Measurements from ENCODE around the gene ARL15. TPM values are rescaled to one million over a fixed set of nuclear protein-coding genes. Genes with fewer than 3 reads are reported as not detected.

Gene ARL15
- total RNA-seq, 1 donor from 2014 or later: 10.4 TPM

DNA sequence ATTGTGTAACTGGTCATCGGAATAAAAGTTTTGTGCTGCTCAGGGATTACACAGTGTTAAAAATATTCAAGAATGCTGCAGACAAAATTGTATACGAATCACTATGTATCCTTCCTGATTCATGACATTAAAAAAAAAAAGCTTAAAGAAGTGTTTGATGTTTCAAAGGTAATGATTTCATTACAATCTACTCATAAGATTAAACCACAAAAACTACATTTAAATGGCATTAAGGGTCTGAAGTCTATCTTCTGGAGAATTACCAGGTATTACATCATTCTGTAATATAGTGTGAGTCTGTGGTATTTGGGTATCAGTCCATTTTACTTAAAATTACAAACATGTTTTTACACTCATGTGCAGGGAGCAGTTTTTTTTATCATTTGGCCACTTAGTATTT lies 425.5 kb downstream of the ARL15 start:
- intact Hi-C loops (cut with micrococcal nuclease): no loop called here
- H3K27me3 Mint-ChIP-seq (ENCODE audit: insufficient read depth): no peaks in the 10 kb centered on the region
- no peak overlapping the region for H3K4me3 Mint-ChIP-seq
- no peak for DNase-seq (ENCODE audit: low spot score)
- H3K27ac Mint-ChIP-seq: no peak overlapping the region
- peaks cover 5% of the 10 kb centered on the region for H3K4me1 Mint-ChIP-seq (ENCODE audit: low read depth)
- no peaks in the 10 kb centered on the region for H3K36me3 Mint-ChIP-seq (ENCODE audit: low read depth)
- no peaks in the 10 kb centered on the region for H3K9me3 Mint-ChIP-seq

DNA sequence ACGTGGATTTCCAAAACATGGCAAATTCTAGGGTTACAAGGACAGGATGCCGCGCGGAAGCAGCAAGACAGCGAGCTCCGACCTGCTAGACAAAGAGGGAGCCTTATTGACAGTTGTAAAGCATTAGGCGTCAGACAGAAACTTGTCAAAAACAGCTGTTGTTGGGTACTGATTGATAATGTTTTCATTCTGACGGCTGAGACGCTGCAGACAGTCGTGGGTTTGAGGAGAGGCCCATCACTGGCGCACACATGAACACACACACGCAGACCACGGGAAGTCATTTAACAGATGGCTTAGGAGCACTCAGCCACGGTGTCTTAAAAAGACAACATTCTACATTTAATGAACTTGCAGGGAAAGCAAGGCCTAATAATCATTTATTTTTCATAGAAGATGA lies 426.0 kb downstream of the ARL15 start:
- Mint-ChIP-seq H3K4me1 (ENCODE audit: low read depth) (peaks cover 5% of the 10 kb centered on the region), H3K27ac (no peak overlapping the region), H3K4me3 (no peak overlapping the region), H3K9me3 (no peaks in the 10 kb centered on the region), H3K27me3 (ENCODE audit: insufficient read depth) (no peaks in the 10 kb centered on the region), H3K36me3 (ENCODE audit: low read depth) (no peaks in the 10 kb centered on the region)
- no peak for DNase-seq (ENCODE audit: low spot score)
- intact Hi-C loops (cut with micrococcal nuclease): no loop called here

DNA sequence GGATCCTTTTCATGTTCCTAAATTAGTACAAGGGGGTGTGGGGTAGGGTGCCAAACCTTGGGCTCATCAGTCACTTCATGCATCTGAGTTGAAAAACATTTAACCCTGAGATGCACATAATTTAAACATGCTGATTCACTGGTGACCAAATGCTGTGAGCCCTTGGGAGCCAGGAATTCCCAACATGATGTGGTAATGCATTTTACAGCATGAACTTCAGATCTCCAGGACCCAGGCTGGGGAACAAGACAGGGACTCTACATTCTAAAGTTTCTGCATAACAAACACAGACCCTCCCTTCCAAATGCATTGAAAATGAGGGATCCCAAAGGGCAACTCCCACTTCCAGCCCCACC lies 427.7 kb downstream of the ARL15 start:
- intact Hi-C loops (cut with micrococcal nuclease): no loop called here
- H3K4me3 Mint-ChIP-seq: no peak overlapping the region
- H3K9me3 Mint-ChIP-seq: no peaks in the 10 kb centered on the region
- peaks cover 5% of the 10 kb centered on the region for H3K4me1 Mint-ChIP-seq (ENCODE audit: low read depth)
- no peaks in the 10 kb centered on the region for H3K27me3 Mint-ChIP-seq (ENCODE audit: insufficient read depth)
- DNase-seq (ENCODE audit: low spot score): no peak
- H3K27ac Mint-ChIP-seq: no peak overlapping the region
- no peaks in the 10 kb centered on the region for H3K36me3 Mint-ChIP-seq (ENCODE audit: low read depth)

DNA sequence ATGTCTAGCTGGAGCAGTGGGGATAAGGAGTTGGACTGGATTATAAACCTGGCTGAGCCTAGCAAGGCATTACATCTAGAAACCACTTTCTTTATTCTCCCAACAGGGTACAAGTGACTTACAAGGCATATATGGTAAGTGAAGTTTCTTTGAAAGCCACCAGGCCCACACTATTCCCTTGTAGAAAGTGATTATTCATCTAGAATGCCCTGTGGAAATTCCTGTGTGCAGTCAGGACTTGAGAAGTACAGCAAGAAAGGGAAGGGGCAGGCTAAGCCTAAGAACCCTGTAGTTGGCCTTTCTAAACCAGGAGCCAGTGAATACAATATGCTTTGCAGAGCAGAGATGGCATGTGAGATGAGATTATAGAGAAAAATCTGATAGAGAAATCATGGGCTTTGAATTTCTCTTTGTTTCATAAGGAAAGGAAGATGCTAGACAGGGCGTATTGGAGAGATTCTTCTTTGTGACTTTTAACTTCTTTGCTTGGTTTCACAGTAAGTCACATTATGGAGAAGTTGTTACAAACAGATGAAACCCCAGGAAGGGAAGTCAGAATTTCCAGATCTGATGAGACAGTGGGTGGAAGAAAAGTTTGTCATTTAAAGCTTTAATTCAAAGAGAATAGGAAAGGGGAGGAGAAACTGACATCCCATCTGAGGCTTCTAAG lies 428.2 kb downstream of the ARL15 start:
- no peaks in the 10 kb centered on the region for H3K27me3 Mint-ChIP-seq (ENCODE audit: insufficient read depth)
- no peak for DNase-seq (ENCODE audit: low spot score)
- H3K9me3 Mint-ChIP-seq: no peaks in the 10 kb centered on the region
- H3K4me1 Mint-ChIP-seq (ENCODE audit: low read depth): peaks cover 5% of the 10 kb centered on the region
- intact Hi-C loops (cut with micrococcal nuclease): no loop called here
- no peaks in the 10 kb centered on the region for H3K36me3 Mint-ChIP-seq (ENCODE audit: low read depth)
- no peak overlapping the region for H3K4me3 Mint-ChIP-seq
- no peak overlapping the region for H3K27ac Mint-ChIP-seq

DNA sequence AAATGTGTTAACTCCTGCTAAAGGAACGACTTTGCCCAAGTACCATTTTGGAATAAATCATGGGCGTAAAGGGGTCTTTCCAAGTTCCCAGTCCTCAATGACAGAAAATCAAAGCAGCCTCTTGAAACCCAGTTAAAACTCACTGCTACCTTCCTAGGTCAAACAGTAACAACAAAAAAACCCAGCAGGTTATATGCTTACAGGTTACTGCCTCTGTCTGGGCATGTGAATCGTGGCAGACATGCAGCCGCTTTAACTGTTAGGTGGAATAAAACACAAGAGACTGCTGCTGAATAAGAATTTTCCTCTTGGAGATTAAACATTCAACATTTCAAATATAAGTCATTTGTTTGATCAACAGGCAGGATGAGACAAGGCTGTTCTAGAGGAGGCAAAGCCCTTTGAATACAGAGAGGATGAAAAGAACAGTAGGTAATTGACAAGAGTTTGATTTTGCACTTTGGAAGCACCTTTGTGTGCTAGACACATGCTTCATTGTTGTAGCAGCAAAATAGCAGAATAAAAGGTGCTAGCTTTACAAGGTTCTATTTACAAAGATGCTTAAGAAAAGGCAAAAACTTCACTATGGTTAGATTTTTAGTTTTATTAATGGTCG lies 430.6 kb downstream of the ARL15 start:
- Mint-ChIP-seq H3K9me3 (no peaks in the 10 kb centered on the region), H3K27me3 (ENCODE audit: insufficient read depth) (no peaks in the 10 kb centered on the region), H3K27ac (no peak overlapping the region), H3K4me3 (no peak overlapping the region), H3K4me1 (ENCODE audit: low read depth) (peaks cover 5% of the 10 kb centered on the region), H3K36me3 (ENCODE audit: low read depth) (no peaks in the 10 kb centered on the region)
- intact Hi-C loops (cut with micrococcal nuclease): no loop called here
- no peak for DNase-seq (ENCODE audit: low spot score)

DNA sequence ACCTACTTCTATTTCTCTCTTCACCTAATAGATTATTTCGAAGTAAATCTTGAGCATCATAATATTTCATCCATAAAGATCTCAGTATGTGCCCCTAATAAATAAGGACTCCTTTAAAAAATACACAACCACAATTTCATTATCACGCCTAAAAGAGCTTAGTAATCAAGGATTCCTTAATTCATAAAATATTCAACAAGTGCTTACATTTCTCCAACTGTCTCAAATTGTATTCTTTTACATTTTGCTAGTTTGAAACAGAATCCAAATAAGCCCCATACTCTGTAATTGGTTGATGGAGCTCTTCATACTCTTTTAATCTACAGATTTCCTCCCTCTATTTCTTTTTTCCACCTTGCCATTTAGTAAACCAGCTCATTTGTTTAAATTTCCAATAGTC lies 432.4 kb downstream of the ARL15 start:
- DNase-seq (ENCODE audit: low spot score): no peak
- intact Hi-C loops (cut with micrococcal nuclease): no loop called here
- no peak overlapping the region for H3K4me3 Mint-ChIP-seq
- H3K9me3 Mint-ChIP-seq: no peaks in the 10 kb centered on the region
- H3K27ac Mint-ChIP-seq: no peak overlapping the region
- H3K27me3 Mint-ChIP-seq (ENCODE audit: insufficient read depth): no peaks in the 10 kb centered on the region
- H3K4me1 Mint-ChIP-seq (ENCODE audit: low read depth): peaks cover 5% of the 10 kb centered on the region
- H3K36me3 Mint-ChIP-seq (ENCODE audit: low read depth): no peaks in the 10 kb centered on the region

DNA sequence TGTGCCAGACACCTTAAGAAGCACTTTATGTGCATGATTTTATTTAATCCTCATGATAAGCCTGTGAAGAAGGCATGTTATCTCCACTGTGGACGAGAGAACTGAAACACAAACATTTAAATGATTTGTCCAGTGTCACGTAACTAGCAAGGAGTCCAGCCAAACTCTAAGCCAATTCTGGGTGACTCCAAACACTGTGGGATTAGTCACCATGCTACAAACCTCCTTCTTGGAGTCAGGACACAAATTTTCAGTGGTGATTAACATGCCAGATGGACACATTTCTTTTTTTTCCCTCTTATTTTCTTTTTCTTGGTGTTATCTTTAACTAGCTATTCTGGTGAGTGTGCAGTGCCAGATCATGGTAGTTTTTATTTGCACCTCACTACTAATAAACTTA lies 433.1 kb downstream of the ARL15 start:
- no peak for DNase-seq (ENCODE audit: low spot score)
- H3K4me3 Mint-ChIP-seq: no peak overlapping the region
- peaks cover 3% of the 10 kb centered on the region for H3K4me1 Mint-ChIP-seq (ENCODE audit: low read depth)
- no peaks in the 10 kb centered on the region for H3K27me3 Mint-ChIP-seq (ENCODE audit: insufficient read depth)
- no peaks in the 10 kb centered on the region for H3K36me3 Mint-ChIP-seq (ENCODE audit: low read depth)
- intact Hi-C loops (cut with micrococcal nuclease): no loop called here
- H3K27ac Mint-ChIP-seq: no peak overlapping the region
- no peaks in the 10 kb centered on the region for H3K9me3 Mint-ChIP-seq

DNA sequence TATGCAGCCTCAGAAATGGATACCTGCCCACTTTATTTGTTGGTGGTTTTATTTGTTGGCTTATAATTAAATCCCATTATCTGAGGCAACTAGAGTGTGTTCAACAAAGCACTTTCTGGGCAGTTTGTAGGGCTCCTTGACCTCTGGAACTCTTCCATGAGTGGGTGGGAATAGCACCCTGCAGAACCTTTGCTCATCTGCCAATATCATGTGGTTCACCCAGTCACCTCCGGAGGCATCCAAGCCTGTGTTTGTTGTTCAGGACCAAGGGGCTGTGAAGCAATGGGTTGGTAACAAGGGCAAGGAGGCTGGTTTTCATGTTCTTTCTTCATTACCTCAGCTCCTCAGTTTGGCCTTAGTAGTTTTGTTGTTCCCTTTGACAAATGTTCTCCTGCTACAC lies 436.0 kb downstream of the ARL15 start:
- H3K27me3 Mint-ChIP-seq (ENCODE audit: insufficient read depth): no peaks in the 10 kb centered on the region
- no peak overlapping the region for H3K4me3 Mint-ChIP-seq
- H3K4me1 Mint-ChIP-seq (ENCODE audit: low read depth): no peaks in the 10 kb centered on the region
- no peak overlapping the region for H3K27ac Mint-ChIP-seq
- no peaks in the 10 kb centered on the region for H3K36me3 Mint-ChIP-seq (ENCODE audit: low read depth)
- DNase-seq (ENCODE audit: low spot score): no peak
- intact Hi-C loops (cut with micrococcal nuclease): no loop called here
- no peaks in the 10 kb centered on the region for H3K9me3 Mint-ChIP-seq

DNA sequence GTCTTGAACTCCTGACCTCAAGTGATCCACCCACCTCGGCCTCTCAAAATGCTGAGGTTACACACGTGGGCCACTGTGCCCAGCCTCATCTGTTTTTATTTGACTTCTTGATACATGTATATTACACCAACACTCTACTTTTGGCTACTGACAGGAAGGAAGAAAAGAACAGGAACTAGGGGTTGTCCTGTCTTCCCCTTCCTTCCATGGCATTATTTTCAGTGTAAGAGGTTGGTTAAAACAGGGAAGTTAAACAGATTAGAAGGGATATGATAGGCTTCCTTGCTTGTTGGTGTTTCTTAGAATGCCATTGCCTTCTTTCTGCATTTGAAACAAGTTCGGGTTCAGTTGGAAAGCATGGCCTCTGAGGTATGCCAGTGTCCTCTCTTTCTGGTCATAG lies 437.1 kb downstream of the ARL15 start:
- intact Hi-C loops (cut with micrococcal nuclease): no loop called here
- Mint-ChIP-seq H3K27me3 (ENCODE audit: insufficient read depth) (no peaks in the 10 kb centered on the region), H3K9me3 (no peaks in the 10 kb centered on the region), H3K4me1 (ENCODE audit: low read depth) (no peaks in the 10 kb centered on the region), H3K27ac (no peak overlapping the region), H3K36me3 (ENCODE audit: low read depth) (no peaks in the 10 kb centered on the region), H3K4me3 (no peak overlapping the region)
- DNase-seq (ENCODE audit: low spot score): no peak

DNA sequence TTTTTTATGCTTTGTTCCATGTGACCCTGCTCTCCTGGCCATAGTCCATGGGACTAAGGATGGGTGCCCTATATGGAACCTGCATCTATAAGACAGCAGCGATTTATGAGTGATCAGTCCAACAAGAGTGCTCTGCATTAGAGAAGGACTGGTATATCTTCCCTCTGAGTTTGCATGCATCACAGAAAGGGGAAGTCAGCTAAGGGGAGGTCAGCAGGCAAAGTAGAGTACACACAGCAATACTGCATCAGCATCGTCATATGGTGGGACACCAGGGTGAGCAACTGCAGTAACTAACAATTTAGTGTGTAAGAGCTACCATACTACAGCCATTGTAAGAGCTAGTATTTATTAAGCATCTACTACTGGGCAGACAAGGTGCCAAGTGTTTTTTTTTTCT lies 438.6 kb downstream of the ARL15 start:
- no peaks in the 10 kb centered on the region for H3K4me1 Mint-ChIP-seq (ENCODE audit: low read depth)
- DNase-seq (ENCODE audit: low spot score): no peak
- no peak overlapping the region for H3K4me3 Mint-ChIP-seq
- no peak overlapping the region for H3K27ac Mint-ChIP-seq
- no peaks in the 10 kb centered on the region for H3K27me3 Mint-ChIP-seq (ENCODE audit: insufficient read depth)
- intact Hi-C loops (cut with micrococcal nuclease): no loop called here
- no peaks in the 10 kb centered on the region for H3K36me3 Mint-ChIP-seq (ENCODE audit: low read depth)
- no peaks in the 10 kb centered on the region for H3K9me3 Mint-ChIP-seq

DNA sequence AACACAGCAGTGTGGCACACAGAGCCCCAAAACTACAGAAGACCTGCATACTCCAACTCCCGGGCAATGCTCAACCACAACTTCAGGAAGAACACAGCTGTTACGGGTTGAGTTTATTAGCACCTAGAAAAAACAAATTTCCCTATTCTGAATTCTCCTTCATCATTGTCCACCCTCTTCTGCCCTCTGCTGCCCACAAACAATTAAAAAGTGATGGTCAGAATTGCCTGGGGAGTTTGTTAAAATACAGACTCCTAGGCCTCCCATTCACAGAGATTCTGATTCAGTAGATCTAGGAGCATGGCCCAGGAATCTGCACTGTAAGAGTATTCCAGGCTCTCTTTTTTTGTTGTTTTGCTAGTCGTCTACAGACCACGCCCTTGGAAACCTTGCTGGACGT lies 439.3 kb downstream of the ARL15 start:
- H3K27me3 Mint-ChIP-seq (ENCODE audit: insufficient read depth): no peaks in the 10 kb centered on the region
- H3K27ac Mint-ChIP-seq: no peak overlapping the region
- no peaks in the 10 kb centered on the region for H3K9me3 Mint-ChIP-seq
- H3K4me3 Mint-ChIP-seq: no peak overlapping the region
- H3K4me1 Mint-ChIP-seq (ENCODE audit: low read depth): no peaks in the 10 kb centered on the region
- no peak for DNase-seq (ENCODE audit: low spot score)
- intact Hi-C loops (cut with micrococcal nuclease): no loop called here
- no peaks in the 10 kb centered on the region for H3K36me3 Mint-ChIP-seq (ENCODE audit: low read depth)

DNA sequence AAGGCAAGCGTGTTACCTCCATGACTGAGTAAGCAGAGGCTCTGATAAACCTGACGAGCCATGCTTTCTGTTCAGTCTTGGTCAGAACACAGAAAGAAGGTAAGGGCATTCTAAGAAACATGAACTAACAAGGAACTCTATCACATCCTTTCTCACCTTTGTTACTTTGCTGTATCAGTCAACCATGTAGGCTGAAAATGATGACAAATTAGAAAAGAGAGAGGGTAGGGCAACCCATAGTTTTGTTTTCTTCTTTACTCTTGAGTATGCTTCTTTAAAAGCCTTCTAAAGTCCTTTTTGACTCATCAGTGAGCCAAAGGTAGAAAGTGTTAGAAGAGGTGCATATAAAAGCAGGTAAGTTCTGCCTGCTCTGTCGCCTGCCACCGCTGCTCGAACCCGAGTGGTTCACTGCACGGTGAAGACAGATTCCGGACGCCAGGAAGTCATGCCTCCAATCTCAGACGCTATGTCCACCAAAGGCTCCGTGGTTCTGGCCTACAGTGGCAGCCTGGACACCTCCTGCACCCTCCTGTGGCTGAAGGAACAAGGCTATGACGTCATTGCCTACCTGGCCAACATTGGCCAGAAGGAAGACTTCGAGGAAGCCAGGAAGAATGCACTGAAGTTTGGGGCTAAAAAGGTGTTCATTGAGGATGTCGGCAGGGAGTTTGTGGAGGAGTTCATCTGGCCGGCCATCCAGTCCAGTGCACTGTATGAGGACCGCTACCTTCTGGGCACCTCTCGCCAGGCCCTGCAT lies 451.5 kb downstream of the ARL15 start:
- H3K4me1 Mint-ChIP-seq (ENCODE audit: low read depth): no peaks in the 10 kb centered on the region
- intact Hi-C loops (cut with micrococcal nuclease): no loop called here
- DNase-seq (ENCODE audit: low spot score): no peak
- H3K4me3 Mint-ChIP-seq: no peak overlapping the region
- no peak overlapping the region for H3K27ac Mint-ChIP-seq
- H3K36me3 Mint-ChIP-seq (ENCODE audit: low read depth): no peaks in the 10 kb centered on the region
- H3K27me3 Mint-ChIP-seq (ENCODE audit: insufficient read depth): no peaks in the 10 kb centered on the region
- H3K9me3 Mint-ChIP-seq: peaks cover 3% of the 10 kb centered on the region

DNA sequence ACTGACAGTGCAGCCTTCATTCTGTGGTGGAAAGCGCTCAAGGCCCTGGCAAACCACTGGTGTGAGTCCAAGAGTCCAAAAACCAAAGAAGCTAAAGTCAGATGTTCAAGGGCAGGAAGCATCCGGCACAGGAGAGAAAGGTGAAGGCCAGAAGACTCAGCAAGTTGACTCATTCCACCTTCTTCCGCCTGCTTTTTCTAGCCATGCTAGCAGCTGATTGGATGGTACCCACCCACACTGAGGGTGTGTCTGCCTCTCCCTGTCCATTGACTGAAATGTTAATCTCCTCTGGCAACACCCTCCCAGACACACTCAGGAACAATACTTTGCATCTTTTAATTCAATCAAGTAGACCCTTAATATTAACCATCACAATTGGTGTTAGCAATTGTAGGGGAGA lies 453.9 kb downstream of the ARL15 start:
- Mint-ChIP-seq H3K9me3 (peaks cover 3% of the 10 kb centered on the region), H3K36me3 (ENCODE audit: low read depth) (no peaks in the 10 kb centered on the region)

More for the DNA sequence above, 453.9 kb downstream of the ARL15 start:
- intact Hi-C loops (cut with micrococcal nuclease): no loop called here
- Mint-ChIP-seq H3K27ac (no peak overlapping the region), H3K27me3 (ENCODE audit: insufficient read depth) (no peaks in the 10 kb centered on the region), H3K4me3 (no peak overlapping the region), H3K4me1 (ENCODE audit: low read depth) (no peaks in the 10 kb centered on the region)
- DNase-seq (ENCODE audit: low spot score): no peak

Data from activated T-helper 1 cell treated with anti-CD3 and anti-CD28 coated beads, Interleukin-12 subunit alpha, Interleukin-12 subunit beta, Interleukin-2, Interleukin-4 antibody, amounts not matched to agents 30 ng/mL and 10 ng/mL and 1 ng/mL, durations not matched to agents 14 hours and 24 hours and 36 hours (primary cell).